Mucosa of descending colon (tissue), 3 donors: ENCODE measurements around the gene TDRD1. TPM values are rescaled to one million over a fixed set of nuclear protein-coding genes. Genes with fewer than 3 reads are reported as not detected.
A peak's percentile ranks its signal among the peaks of the same experiment; 100 is the strongest.

Experiments used
- ATAC-seq: fragments of 200-7000 bp; cut with Tn5 transposase; one replicate; pipeline ENCODE4 v1.9.1; 2020; ENCODE audit warnings: mild to moderate bottlenecking, moderate library complexity
- DNase-seq, 3 donors: peaks; one replicate each; pipeline ENCODE4 v3.0.0-alpha.2; 2020
- H3K36me3 ChIP-seq: fragments of 200-600 bp; one replicate; pipeline ENCODE4 v1.8.0; 2021; ENCODE audit warnings: low read depth, mild to moderate bottlenecking
- H3K4me1 ChIP-seq: fragments of 200-600 bp; one replicate; pipeline ENCODE4 v1.8.0; 2021; ENCODE audit warnings: low read depth, mild to moderate bottlenecking
- H3K4me3 ChIP-seq: fragments of 200-600 bp; one replicate; pipeline ENCODE4 v1.8.0; 2021; ENCODE audit warnings: mild to moderate bottlenecking
- H3K9me3 ChIP-seq: fragments of 200-600 bp; one replicate; pipeline ENCODE4 v1.8.0; 2021; ENCODE audit warnings: mild to moderate bottlenecking
- CTCF ChIP-seq: fragments of 200-600 bp; IDR thresholded peaks from one replicate; pipeline ENCODE4 v1.8.0; 2022; ENCODE audit warnings: antibody characterized with exemption, mild to moderate bottlenecking
- intact Hi-C, 2 donors: fragments of 100-400 bp; cut with DNase I in 1 of 2; cut with micrococcal nuclease in 1 of 2; formaldehyde crosslinking; loops; one replicate each; pipeline versions ENCODE4 v1.11.0 to v1.11.1; 2022; cut with DNase I, micrococcal nuclease
- total RNA-seq, 3 donors: library from RNA; stranded (reverse); fragmentation: NEBNext Ultra II Directional in 2 of 3; extraction: Animal tissue kit (Norgen Biotek cat#: 25700) in 2 of 3; gene quantifications; one replicate each; pipeline versions ENCODE4 v1.2.1 to v1.2.4, GENCODE V29; 2021 to 2023
- donor health status: DM: no; HTN: no; CAD: no; lungs with moderate emphysema.
- donor health status: DM: no; HTN: no; CAD: no.
- donor health status: DM: no; HTN: yes; CAD: no.

Gene TDRD1
- total RNA-seq, 3 donors from 2014 or later, result 0.06 to 1.7 (median 0.09) TPM

- Histone ChIP-seq H3K36me3 (no peaks in the 10 kb centered on the region), H3K9me3 (no peaks in the 10 kb centered on the region), H3K4me3 (no peak overlapping the region), H3K4me1 (peaks cover 19% of the 10 kb centered on the region)
- intact Hi-C loops, result no loop called here
- ATAC-seq (no peak), DNase-seq (no peak)
- TF ChIP-seq CTCF, result no peak
Measured at GRCh38 chr10:114244126-114244525, 65.0 kb downstream of the TDRD1 start.

- ATAC-seq (peak; percentile 60), DNase-seq (no peak)
- Histone ChIP-seq H3K36me3 (no peaks in the 10 kb centered on the region), H3K9me3 (no peaks in the 10 kb centered on the region), H3K4me1 (peaks cover 12% of the 10 kb centered on the region), H3K4me3 (no peak overlapping the region)
- no peak for TF ChIP-seq CTCF
- intact Hi-C loops, result no loop called here
Measured at GRCh38 chr10:114245121-114245791, 66.1 kb downstream of the TDRD1 start.

GRCh38 chr10:114246679-114247305, 67.6 kb downstream of the TDRD1 start:
- Histone ChIP-seq H3K36me3 (no peaks in the 10 kb centered on the region), H3K9me3 (no peaks in the 10 kb centered on the region), H3K4me1 (peaks cover 12% of the 10 kb centered on the region), H3K4me3 (no peak overlapping the region)
- TF ChIP-seq CTCF, result no peak
- no peak for DNase-seq
- intact Hi-C loops, result no loop called here
- peak; percentile 84 for ATAC-seq

- Histone ChIP-seq H3K36me3 (no peaks in the 10 kb centered on the region), H3K9me3 (no peaks in the 10 kb centered on the region), H3K4me3 (no peak overlapping the region), H3K4me1 (peaks cover 4% of the 10 kb centered on the region)
- ATAC-seq (no peak), DNase-seq (no peak)
- no peak for TF ChIP-seq CTCF
- intact Hi-C loops, result no loop called here
Measured at GRCh38 chr10:114250236-114250635, 71.1 kb downstream of the TDRD1 start.

GRCh38 chr10:114250716-114251115, 71.6 kb downstream of the TDRD1 start:
- no peaks in the 10 kb centered on the region for H3K9me3 ChIP-seq
- no peak for ATAC-seq
- peaks cover 3% of the 10 kb centered on the region for H3K4me1 ChIP-seq
- H3K4me3 ChIP-seq, result no peak overlapping the region
- no peak for TF ChIP-seq CTCF
- no peak for DNase-seq
- intact Hi-C loops, result no loop called here
- no peaks in the 10 kb centered on the region for H3K36me3 ChIP-seq
